Activated naive CD4-positive, alpha-beta T cell (primary cell): ENCODE measurements around the gene SBNO1.
"Not testable (repeated sequence)": the region's sequence is repeated elsewhere in the genome, so short reads cannot be mapped to it uniquely, and the experiment has no call there.

Source experiments
- DNase-seq, 4 experiments: peaks; one replicate each; lab custom pipeline; 2025; lab: John Stamatoyannopoulos, UW

The SBNO1 gene

GRCh38 chr12:123270214-123271000 is 94.2 kb downstream of the SBNO1 start:
- no peak for DNase-seq

- DNase-seq: no peak
Measured at GRCh38 chr12:123269896-123270213, 94.8 kb downstream of the SBNO1 start.

DNA sequence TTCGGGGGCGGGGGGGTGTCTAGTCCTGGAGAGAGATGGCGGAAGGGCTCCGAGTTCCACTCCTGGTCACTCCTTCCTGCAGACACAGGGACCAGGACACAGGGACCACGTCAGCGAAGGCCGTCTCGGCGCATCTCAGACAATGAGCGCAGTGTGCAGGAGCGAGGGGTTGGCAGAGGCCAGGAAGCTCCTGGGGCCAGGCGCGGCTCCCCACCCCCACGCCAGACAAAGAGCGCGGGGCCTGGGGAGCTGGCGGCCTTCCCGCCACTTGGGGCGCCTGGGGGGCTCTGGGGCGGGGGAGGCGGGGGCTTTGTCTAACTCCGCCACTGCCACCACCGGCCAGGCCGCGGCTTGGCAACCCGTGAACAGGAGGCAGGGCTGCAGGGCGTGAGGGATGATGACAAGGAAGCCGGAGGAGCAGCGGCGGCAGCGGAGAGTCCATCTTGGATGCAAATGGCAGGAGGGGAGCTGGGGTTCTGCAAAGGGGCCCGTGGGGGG is 95.2 kb downstream of the SBNO1 start:
- DNase-seq: peak in 1 of 4 experiments; percentile 18

- no peak for DNase-seq
Measured at GRCh38 chr12:123268850-123269249, 95.8 kb downstream of the SBNO1 start.

DNA sequence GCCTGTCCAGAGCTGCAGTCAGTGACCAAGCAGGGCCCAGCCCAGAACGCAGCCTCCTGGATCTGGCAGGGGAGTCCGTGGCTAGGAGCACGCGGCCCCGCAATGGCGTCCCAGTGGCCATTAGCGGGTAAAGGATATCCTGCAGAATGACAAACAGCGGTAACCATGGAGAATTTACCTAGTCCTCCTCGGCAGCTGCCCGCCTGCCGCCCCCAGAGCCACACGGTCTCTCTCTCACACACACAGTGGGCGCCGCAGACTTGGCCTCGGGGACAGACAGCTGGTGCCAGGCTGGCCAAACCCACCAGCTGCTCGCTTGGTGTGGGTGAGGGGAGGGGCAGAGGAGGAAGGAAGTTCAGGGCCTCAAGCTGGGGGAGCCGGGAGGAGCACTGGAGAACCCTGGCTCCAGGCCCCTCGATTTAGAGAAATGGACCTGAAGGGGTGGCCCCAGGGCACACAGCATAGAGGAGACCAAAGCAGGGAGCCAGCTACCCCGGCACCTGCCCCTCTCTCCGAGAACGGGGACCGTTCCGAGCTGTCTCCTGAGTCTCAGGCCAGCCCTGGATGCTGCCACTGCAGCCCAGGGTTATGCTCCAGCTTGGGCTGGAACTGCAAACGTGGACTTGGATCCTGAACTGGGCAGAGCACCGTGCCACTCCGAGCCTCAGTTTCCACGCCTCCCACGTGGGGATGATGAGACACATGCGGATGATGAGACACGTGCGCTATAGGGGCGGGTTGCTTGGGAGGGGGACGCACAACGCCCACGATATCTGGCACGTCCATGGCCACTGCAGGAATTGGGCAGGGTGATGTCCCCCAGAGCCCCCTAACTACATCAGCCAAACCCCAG is 96.4 kb downstream of the SBNO1 start:
- DNase-seq: no peak

DNA sequence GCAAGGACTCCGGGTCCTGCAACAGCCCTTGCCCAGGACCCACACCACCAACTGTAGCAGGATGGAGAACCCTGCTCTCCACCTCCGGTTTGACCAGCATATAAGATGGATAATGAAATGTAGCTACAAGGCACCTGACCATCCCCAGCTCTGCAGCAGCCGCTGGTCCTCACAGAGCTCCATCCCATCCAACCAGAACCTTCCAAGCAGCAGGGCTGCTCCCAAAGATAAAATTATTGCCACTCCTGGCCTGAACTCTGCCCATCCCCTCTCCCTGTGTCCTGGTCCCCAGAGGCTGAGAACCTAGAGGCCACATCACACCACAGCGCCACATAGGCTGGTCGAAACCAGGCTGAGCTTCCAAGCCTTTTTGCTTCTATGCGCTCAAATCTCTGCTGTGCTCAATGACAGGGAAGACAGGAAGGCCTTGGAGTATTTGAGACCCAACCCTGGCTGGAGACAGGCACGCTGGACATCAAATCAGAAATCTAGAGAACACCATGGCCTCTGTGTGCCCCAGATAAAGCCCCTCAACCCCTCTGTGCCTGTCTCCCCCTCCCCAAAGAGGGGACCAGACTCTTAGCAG is 97.2 kb downstream of the SBNO1 start:
- DNase-seq: no peak

- DNase-seq: no peak
Measured at GRCh38 chr12:123266679-123267277, 97.9 kb downstream of the SBNO1 start.

DNA sequence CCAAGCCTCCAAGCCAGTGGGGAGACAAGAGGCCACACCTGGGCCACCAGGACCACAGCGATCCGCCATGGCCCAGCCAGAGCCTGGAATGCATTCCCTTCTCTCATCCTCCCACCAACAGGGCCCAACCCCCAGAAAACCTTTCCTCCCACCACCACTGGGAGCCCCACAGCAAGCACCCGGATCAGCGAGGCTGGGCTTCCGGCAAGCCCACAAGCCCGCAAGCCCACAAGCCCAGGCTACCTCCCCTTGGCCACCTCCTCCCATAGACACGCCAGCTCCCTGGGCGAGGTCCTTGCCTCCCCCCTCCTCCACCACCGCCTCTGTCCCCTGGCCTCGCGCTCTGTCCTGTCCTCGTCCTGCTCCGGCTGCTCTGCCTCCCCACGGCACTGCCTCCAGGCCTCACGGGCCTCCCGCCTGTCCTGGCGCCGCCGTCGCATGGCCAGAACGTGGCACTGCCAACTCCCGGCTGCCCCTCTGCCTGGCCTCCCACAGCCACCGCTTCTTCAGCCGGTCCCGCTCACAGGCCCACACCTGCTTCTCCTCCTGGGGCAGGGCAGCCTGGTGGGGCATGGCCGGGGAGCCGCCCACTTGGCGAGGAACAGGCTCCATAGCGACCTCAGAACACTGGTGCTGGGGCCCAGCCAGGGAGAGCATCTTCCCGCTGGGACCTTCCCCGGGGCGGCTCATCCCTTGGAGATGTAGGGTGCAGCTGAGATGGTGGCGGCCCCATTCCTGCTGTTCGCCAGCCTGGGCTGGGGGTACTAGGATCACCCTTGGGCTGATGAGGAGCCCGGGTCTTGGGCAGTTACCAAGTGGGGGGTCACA is 98.6 kb downstream of the SBNO1 start:
- no peak for DNase-seq

DNA sequence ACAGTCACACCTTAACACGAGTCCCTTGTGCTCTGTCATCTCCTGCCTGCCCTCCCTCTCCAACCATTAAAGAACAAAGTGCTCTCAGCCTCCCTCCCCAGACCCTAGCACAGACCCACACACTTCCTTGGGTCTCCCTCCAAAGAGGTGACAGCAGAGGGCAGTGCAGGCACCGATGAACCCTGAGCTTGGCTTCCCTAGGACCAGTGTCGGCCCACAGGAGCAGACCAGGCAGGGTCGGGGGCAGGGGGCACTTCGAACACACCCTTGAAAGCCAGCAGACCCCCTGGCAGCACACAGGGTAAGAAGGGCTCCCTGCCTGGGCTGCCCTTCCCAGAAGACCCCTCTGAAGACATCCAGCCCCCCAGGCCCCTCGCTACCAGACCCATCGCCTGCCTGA is 100.0 kb downstream of the SBNO1 start:
- no peak for DNase-seq

GRCh38 chr12:123263196-123263817 is 101.3 kb downstream of the SBNO1 start:
- DNase-seq: no peak

- no peak for DNase-seq
Measured at GRCh38 chr12:123261196-123261595, 103.5 kb downstream of the SBNO1 start.

- DNase-seq: no peak
Measured at GRCh38 chr12:123260081-123260480, 104.6 kb downstream of the SBNO1 start.

GRCh38 chr12:123258593-123258992 is 106.1 kb downstream of the SBNO1 start:
- no peak for DNase-seq

DNA sequence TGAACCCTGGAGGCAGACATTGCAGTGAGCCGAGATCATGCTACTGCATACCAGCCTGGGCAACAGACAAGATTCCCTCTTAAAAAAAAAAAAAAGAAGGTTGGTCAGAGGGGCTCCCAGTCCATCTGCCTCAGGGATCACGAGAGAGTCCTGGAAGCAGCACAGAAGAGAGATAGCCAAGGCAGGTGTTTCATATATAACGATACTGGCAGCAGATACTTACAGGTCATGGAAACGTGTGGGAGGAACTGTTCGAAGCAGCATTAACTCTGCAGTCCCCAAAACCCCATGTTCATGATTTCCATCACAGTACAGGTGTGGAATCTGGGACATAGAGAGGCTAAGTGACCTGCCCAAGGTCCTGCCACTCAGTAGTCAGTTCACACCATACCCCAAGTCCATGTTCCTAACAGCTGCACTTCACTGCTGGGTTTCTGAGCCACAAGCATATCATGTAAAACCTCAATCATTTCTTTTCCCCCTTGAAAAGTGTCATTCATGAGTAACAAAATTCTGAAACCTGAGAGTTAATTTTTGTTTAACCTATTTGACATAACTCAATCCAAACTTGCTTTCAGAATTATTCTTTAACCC is 109.7 kb downstream of the SBNO1 start:
- no peak for DNase-seq

GRCh38 chr12:123253641-123254459 is 110.8 kb downstream of the SBNO1 start:
- no peak for DNase-seq

GRCh38 chr12:123252365-123252764 is 112.3 kb downstream of the SBNO1 start:
- not testable (repeated sequence) for DNase-seq

GRCh38 chr12:123251403-123252076 is 113.1 kb downstream of the SBNO1 start:
- no peak for DNase-seq

GRCh38 chr12:123250471-123251383 is 113.9 kb downstream of the SBNO1 start:
- DNase-seq: no peak
